NCI-H2107 treated with DMSO at 0.1 percent for 48 hours (cell line): ENCODE data around the gene MTHFR.

ENCODE experiments used
- DNase-seq: peaks from one replicate; lab custom pipeline; 2025; ENCODE audit not compliant: unreplicated experiment; lab: John Stamatoyannopoulos, UW

The MTHFR gene

DNA sequence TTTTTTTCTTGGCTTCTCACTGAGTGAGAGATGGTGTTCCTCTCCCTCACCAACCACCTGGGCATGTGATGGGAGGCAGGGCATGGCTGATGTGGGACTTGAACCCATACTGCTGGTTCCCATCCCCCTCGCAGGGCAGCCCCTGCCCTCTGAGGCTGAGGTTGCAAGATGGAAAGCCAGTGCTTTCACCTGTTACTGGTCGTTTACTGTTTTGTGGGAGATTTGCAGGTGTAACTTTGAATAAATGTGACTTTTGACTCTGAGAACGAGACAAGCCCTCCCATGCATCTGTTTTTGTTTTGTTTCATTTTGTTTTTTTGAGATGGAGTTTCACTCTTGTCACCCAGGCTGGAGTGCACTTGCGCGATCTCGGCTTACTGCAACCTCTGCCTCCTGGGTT lies 22.2 kb downstream of the MTHFR start:
- DNase-seq: no peak

GRCh38 chr1:11782127-11782708 lies 23.5 kb downstream of the MTHFR start:
- DNase-seq: no peak

DNA sequence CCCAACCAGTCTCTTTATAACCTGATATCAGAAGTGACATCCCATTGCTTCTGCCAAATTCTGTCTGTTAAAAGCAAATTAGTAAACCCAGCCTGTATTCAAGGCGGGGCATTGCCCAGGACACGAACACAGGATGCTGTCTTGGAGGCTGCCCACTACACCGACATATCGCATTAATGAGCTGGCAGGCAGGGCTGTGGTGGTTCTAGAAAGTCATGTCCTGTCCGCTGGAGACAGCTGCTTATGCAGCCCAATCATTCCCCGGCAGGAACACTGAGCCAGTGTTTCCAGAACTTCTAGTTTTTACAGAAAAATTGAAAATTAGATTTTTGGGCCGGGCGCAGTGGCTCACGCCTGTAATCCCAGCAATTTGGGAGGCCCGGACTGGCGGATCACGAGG lies 24.5 kb downstream of the MTHFR start:
- DNase-seq: no peak

DNA sequence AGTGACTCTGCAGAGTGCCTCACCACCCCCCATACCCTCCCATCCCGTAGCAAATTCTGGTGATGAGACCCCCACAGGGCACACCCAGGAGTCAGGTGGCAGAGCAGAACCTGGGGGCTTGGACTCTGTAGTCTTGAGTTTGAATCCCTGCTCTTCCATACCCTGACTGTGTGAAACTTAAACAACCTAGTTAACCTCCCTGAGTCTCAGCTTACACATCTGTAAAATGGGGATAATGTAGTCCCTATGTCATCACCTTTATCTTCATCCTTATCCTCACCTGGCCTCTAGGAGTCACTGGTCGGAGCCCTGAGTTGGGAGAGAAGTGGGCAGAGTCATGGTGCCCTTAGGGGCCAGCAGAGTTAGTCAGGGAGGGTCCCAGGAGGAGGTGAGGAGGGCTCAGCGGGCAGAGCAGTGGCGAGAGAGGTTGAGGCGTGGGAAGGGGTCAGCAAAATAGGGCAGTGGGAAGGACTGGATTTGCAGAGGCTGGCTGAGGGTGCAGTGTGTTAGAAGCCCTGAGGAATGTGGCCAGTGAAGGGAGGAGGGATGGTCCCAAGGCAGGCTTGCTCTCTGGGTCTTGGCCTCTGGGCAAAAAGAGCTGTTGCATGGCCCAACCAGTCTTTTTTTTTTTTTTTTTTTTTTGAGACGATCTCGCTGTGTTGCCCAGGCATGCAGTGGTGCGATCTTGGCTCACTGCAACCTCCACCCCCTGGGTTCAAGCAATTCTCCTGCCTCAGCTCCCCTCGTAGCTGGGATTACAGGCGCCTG lies 25.2 kb downstream of the MTHFR start:
- DNase-seq: no peak

- no peak for DNase-seq
These were observed 25.9 kb downstream of the MTHFR start for GRCh38 chr1:11779715-11780379.

GRCh38 chr1:11778844-11779623 lies 26.7 kb downstream of the MTHFR start:
- no peak for DNase-seq

DNA sequence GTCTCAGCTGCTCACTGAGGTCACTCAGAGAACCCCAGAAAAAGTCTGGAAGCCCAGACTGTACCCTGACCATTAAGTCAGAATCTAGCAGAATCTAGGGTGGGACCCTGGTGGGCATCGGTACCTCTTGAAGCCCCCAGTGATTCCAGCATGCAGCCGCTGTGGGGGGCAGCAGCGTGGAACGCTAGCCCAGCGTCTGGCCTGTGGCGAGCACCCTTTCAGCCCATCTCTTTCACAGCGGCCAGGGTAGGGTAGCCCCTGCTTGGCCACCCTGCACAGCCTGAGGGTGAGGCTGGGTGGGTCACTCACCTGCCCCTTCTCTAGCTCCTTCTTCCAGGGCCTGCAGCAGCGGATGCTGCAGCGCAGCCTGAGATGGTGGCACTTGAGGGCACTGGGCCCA lies 27.4 kb downstream of the MTHFR start:
- DNase-seq: no peak

DNA sequence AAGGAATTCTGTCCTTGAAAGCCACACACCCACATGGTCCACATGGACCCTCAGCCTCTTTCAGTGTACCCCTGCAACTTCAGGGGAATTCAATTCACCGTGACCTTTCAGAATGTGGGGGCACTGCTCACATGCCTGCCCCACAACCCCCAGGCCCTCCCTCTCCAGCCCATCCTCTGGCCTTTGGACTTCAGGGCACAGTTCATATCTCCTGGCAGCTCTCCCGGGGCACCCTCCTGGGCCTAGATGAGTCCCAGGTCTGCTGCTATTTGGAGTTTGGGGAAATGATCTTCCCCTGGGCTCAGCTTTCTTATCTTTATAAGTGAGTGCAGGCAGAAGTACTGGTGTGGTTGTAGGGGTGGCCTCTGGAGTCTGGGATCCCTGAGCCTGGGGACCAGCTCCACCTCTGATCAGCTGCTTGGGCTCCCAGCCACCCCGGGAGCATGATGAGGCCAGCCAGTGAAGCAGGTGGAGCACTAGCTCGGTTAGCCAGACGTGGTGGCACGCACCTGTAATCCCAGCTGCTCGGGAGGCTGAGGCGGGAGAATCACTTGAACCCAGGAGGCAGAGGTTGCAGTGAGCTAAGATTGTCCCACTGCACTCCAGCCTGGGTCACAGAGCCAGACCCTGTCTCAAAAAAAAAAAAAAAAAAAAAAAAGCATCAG lies 28.0 kb downstream of the MTHFR start:
- DNase-seq: no peak

GRCh38 chr1:11774753-11775152 lies 31.0 kb downstream of the MTHFR start:
- DNase-seq: no peak

DNA sequence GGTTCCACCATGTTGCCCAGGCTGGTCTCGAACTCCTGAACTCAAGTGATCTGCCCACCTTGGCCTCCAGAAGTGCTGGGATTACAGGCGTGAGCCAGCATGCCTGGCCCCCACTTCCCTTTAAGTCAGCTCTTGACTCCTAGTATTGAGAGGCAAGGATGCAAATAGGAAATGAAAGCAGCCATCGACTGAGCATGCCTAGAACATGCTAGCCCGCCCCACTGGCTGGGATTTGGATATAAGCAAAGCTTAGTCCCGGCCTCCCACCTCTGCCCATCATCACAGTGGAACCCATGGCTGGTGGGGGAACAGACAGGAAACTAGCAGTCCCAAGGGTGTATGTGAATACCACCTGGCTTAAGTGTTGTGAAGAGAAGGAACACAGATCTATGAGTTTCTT lies 33.3 kb downstream of the MTHFR start:
- no peak for DNase-seq

GRCh38 chr1:11771481-11772043 lies 34.2 kb downstream of the MTHFR start:
- DNase-seq: no peak

DNA sequence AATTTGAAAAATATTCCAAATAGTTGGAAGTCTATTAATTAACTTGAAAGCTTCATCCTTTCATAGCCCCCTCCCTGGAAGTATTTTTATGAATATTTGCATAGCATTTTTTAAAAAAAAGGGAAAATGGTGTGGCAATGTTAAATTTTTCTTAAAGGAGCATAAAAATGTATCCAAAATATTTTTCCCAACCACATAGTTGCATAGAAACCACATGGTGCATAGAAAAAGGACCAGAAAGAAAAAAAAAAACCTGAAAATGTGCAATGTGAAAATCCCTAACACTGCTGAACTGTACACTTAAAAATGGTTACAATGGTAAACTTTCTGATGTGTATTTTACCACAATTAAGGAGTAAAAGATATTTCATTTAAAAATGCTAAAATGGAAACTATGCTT lies 35.8 kb downstream of the MTHFR start:
- no peak for DNase-seq

- DNase-seq: no peak
These were observed 36.5 kb downstream of the MTHFR start for GRCh38 chr1:11769274-11769673.

- DNase-seq: no peak
These were observed 36.9 kb downstream of the MTHFR start for GRCh38 chr1:11768821-11769220.

DNA sequence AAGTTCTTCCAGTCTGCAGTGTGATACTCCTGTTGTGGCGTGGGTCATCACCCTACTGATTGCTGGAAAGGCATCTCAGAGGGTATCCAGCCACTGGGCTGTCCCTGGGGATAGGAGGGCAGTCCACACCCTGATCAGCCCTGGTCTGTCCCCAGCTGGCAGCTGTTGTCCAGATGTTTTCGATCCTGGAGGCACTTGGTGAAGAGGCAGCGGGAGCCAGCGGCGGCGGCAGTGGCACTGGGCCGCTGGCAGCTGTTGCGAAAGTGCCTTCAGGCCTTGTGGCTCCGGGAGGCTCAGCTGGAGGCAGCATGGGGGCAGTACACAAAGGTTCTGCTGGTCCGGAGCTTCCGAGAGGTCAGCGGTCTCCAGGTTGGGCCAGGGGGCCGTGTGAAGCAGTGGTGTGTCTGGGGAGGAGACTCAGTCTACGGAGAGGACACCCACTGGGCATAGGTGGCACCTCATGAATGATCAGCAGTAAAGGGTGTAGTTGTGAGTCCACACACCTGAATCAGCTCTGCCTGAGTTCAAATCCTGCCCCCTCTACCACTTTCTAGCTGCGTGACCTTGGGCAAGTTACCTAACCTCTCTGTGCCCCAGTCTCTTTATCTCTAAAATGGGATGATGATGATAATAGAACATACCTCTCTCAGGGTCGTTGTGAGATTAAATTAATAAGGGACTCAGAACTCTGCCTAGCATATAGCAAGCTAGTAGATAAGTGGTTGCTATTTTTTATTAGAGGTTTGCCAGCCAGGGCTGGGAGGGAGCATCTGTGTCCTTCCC lies 37.7 kb downstream of the MTHFR start:
- DNase-seq: no peak

DNA sequence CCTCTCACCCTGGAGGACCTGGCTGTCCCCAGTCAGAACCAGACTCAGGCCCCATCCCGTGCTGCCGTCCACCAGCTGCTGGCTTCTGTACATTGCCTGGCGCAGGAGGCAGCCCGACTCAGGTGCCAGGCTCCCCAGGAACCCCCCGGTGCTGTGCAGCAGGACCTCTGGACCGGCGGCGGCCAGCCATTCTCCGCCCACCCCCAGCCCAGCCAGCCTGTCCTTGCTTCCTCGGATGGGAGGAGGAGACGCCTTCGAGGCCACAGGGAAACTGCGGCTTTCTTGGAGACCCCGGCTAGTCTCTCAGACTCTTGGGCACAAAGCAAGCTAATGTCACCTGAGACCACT lies 39.4 kb downstream of the MTHFR start:
- DNase-seq: no peak

DNA sequence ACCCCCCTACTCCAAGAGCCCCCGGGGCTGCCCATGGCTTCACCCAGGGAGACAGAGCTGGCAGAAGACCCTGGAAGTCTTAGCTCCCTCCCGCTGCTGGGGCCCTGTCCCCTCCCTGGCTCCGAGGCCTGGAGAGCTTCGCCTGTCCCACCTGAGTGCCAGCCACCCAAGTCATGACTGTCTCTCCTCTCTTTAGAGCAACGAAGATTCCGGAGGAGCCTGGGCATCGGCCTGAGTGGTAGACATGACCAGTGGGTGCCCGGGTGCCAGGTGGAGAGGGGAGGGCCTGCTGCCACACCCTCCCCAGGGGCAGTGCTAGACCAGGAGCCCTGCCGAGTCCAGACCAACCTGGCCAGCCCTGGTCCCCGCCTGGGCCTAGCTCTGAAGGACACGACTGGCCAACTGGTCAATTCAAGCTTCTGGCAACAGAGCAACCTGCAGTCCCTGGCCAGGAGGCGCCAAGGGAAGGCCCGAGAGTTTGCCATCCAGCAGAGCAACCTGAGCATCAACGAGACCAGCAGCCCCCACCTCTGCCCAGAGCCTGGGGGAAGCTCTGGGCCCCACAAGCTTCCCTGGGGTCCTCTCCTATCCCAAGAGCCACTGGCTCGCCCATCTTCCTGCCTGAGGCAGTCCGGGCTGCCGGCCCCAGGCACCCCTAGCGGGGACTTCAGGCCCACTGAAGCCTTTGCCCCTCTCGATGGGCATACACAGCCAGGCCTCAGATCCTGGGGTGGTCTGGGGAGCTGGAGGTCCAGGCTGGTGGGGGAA lies 39.9 kb downstream of the MTHFR start:
- DNase-seq: no peak

GRCh38 chr1:11764519-11764918 lies 41.2 kb downstream of the MTHFR start:
- DNase-seq: no peak

DNA sequence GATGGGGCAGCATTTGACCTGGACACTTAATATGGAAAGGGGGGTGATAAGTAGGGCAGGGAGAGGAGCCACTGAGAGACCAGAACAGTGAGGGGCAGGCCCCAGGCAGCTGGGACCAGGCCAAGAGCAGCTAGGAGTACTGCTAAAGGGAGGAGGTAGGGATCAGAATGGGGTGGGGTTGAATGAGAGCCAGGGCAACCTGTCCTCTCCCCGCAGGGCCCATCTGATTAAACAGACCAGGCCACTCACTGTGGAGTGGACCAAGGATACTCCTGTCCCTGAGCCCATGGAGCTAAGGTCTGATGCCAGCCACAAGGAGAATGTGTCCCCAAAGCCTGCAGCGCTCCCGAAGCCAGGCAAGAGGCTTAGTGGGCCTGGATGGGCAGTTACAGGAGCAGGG lies 41.6 kb downstream of the MTHFR start:
- no peak for DNase-seq
